GM21526 (cell line): ENCODE data around the gene ADPRS.

Experiments used
- ATAC-seq: cut with Tn5 transposase; IDR thresholded peaks from one replicate; pipeline ENCODE4 v1.9.1; 2021; ENCODE audit warnings: moderate library complexity; ENCODE audit not compliant: unreplicated experiment, low FRiP score

The ADPRS gene

DNA sequence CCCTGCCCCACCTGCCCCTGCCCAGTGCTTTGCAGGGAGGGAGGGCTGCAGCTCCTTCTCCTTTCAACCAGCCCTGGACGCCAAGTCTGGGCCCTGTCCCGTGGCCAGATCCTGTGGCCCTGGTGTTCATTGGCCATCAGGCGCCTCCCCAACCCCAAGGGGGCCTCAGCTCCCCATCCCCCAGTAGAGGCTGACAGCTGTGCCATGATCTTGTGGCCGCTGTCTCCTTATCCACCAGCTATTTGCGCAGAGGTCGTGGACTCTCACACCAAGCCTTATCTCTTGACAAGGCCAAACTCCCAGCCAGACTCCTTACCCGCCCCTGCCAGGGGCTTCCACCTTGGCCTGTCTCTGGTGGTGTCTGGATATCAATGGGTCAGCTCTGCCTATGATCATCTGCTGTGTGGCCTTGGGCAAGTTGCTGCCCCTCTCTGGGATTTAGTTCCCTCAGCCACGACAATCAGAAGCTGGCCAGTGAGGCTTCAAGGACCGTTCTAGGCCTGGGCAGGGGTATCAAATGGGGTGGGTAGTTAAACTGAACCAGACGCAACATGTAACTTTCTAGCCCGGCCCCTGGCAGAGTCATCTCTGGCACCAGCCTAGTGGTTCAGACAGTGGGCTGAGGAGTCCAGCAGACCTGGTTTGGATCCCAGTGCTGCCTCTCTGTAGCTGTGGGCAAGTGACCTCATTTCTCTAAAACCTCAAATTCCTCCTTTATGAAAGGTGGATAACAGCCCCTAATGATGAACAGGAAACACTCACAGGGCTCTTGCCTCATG lies 39.6 kb downstream of the ADPRS start:
- ATAC-seq: no peak

- ATAC-seq: no peak
Measured at GRCh38 chr1:36128905-36129206, 40.2 kb downstream of the ADPRS start.

GRCh38 chr1:36132029-36132428 lies 43.3 kb downstream of the ADPRS start:
- ATAC-seq: no peak

DNA sequence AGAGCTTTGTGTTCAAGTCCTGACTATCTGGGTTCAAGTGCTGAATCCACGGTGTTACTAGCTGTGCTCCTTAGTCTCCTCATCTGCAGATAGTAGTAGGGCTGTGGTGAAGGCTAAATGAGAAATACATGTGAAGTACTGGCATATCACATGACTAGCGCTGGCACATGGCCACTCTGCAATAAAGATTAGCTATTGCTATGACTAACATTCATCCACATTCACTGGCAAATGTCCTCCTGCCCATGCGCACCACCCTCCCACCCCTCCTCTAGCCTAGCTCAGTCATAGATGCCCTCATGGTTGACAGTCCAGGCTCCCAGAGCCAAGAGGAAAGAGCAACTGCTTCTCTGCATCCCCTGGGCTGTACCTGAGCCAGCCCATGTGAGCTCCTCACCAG lies 44.8 kb downstream of the ADPRS start:
- no peak for ATAC-seq

DNA sequence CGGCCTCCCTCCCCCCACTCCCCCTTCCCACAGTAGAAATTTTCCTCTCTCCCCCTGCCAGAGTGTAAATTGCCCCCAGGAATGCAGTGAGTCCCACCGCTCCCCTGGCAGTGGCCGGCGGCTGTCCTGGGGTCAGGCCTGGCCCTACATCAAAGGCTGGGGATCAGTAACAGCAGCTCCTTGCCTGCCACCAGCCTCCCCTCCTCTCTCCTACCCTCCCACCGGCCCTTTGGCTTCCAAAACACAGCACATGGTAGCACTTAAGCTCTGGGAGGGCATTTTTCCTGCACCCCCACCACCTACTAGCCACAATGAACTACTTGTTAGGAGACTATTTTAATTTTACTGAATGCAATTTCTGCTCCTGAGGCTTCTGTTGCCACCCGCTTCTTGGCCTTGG lies 45.3 kb downstream of the ADPRS start:
- ATAC-seq: no peak

GRCh38 chr1:36134505-36135329 lies 46.0 kb downstream of the ADPRS start:
- ATAC-seq: no peak

- no peak for ATAC-seq
Measured at GRCh38 chr1:36135330-36135667, 46.6 kb downstream of the ADPRS start.

- no peak for ATAC-seq
Measured at GRCh38 chr1:36135796-36136195, 47.1 kb downstream of the ADPRS start.

DNA sequence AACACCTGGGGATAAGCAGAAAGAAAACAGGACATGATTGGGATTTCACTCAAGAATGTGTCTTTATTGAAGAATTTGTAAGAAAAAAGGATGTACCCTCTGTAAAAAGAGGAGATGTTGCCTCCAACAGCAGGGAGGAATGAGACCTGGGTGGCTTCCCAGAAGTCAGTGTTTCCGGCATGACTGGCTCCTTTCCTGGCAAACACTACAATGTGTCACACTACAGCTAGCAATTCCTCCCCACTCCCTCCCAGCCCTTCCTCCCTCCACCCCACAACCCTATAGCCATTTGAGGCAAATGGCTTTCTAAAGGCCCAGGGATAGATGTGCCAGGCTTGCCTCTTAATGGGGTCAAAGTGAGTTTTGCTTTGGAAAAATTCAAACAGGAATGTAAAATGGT lies 47.8 kb downstream of the ADPRS start:
- ATAC-seq: no peak

DNA sequence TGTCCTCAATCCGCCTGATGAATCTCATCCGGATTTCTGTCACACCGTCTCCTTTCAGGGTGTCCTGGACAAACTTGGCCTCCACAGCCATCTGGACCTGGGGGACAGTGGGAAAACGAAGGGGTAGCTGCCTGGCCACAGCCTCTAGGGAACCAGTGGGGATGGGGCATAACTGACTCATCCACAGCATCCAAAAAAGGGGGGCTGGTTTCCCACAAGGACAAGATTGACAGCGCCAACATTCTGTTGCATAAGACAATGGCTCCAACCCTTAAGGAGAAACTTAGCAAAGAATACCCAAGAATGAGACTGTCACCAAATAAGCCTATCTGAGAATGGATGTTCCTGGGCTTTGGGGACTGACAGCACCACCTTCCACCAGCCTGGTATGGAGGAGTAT lies 48.5 kb downstream of the ADPRS start:
- ATAC-seq: no peak

- no peak for ATAC-seq
Measured at GRCh38 chr1:36137776-36138175, 49.1 kb downstream of the ADPRS start.

- ATAC-seq: no peak
Measured at GRCh38 chr1:36139521-36139920, 50.8 kb downstream of the ADPRS start.

- ATAC-seq: no peak
Measured at GRCh38 chr1:36142121-36142520, 53.4 kb downstream of the ADPRS start.

DNA sequence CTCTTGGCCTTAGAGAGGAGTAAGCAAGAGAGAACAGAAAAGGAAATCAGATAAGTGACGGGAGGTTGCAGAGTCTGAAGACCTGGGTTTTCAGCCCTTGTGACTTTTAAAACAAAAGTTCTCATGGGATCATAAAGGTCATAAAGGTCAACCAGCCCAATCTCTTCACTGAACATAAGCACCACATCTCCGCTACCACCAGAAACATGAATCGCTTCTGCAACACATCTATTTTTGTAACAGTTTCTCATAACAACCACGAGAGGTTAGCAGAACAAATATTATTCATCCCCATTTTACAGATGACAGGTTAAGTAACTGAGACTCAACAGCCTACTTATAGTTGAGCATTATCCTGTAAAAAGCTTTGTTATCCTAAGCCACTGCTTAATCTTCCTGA lies 54.7 kb downstream of the ADPRS start:
- ATAC-seq: no peak
